ENCODE results near the gene GRPEL2. TPM values are rescaled to one million over a fixed set of nuclear protein-coding genes. Genes with fewer than 3 reads are reported as not detected.

Gene GRPEL2
- total and polyA plus RNA-seq, 2 experiments from 2014 or later = 20.2 to 62.2 TPM

DNA sequence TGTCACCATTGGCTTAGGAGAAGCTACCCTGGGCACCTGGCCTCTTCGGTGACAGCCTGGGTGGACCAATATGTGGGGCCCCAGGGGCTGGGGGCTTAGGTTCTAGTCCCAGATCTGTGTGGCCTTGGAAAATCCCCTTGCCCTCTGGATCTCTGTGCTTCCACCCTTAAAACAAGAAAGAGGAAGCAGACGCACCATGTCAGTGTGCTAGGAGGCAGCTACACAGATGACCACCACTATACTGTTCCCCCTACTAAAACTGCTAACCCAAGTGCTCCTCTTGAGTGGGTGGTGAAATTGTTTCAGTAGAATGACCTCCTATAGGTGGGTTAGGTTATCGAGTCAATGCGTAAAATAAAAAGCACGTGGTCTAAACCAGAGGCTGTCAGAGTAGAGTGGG lies 42.7 kb upstream of the GRPEL2 start (continued):
- TF ChIP-seq, protein P1, sequence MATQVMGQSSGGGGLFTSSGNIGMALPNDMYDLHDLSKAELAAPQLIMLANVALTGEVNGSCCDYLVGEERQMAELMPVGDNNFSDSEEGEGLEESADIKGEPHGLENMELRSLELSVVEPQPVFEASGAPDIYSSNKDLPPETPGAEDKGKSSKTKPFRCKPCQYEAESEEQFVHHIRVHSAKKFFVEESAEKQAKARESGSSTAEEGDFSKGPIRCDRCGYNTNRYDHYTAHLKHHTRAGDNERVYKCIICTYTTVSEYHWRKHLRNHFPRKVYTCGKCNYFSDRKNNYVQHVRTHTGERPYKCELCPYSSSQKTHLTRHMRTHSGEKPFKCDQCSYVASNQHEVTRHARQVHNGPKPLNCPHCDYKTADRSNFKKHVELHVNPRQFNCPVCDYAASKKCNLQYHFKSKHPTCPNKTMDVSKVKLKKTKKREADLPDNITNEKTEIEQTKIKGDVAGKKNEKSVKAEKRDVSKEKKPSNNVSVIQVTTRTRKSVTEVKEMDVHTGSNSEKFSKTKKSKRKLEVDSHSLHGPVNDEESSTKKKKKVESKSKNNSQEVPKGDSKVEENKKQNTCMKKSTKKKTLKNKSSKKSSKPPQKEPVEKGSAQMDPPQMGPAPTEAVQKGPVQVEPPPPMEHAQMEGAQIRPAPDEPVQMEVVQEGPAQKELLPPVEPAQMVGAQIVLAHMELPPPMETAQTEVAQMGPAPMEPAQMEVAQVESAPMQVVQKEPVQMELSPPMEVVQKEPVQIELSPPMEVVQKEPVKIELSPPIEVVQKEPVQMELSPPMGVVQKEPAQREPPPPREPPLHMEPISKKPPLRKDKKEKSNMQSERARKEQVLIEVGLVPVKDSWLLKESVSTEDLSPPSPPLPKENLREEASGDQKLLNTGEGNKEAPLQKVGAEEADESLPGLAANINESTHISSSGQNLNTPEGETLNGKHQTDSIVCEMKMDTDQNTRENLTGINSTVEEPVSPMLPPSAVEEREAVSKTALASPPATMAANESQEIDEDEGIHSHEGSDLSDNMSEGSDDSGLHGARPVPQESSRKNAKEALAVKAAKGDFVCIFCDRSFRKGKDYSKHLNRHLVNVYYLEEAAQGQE (IDR thresholded peaks at IDR 0.05; ENCODE audit: unreplicated experiment) = no peak

DNA sequence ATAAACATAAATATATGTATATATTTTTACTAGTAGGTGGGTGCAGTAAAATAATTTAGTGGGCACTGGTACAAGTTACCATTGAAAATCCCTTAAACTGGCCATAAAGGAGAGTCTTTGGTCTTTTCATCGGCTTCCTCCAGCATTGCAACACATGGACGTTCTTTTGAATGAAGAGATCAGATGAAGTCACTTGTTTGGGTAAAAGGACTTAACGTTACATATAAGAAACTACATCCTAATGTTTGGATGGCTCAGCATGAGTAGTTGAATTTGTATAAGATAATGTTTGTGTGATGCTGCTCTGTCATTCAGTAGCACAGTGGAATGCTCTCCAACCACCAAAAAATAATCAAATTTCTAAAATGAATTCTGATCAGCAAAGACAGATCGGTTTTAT lies 42.1 kb upstream of the GRPEL2 start:
- no peak overlapping the region for H3K27ac Mint-ChIP-seq
- no peak overlapping the region for H2AFZ ChIP-seq
- H4K20me1 ChIP-seq (replicated peaks; ENCODE audit: insufficient read depth) = no peaks in the 10 kb centered on the region
- H3K4me1 Mint-ChIP-seq = no peaks in the 10 kb centered on the region
- no peak for DNase-seq (ENCODE audit: low spot score)
- H3K36me3 ChIP-seq (ENCODE audit: insufficient read depth) = no peaks in the 10 kb centered on the region
- no peaks in the 10 kb centered on the region for H3K9me2 ChIP-seq (ENCODE audit: insufficient read depth)
- no peak overlapping the region for H3K4me3 Mint-ChIP-seq
- peaks cover 2% of the 10 kb centered on the region for H3K27me3 Mint-ChIP-seq (ENCODE audit: insufficient read depth, low read depth, poor library complexity)
- H3K27me3 ChIP-seq (ENCODE audit: insufficient read depth) = no peaks in the 10 kb centered on the region
- no peak for ATAC-seq
- H3K27ac ChIP-seq (ENCODE audit: low read depth) = no peak overlapping the region
- no peaks in the 10 kb centered on the region for H3K9me3 Mint-ChIP-seq
- no peak overlapping the region for H3K4me2 ChIP-seq
- no peaks in the 10 kb centered on the region for H3K4me1 ChIP-seq (ENCODE audit: insufficient read depth)
- no peaks in the 10 kb centered on the region for H3F3A ChIP-seq (replicated peaks; ENCODE audit: low read depth)
- no peaks in the 10 kb centered on the region for H3K79me2 ChIP-seq (replicated peaks; ENCODE audit: insufficient read depth)
- H3K36me3 Mint-ChIP-seq (ENCODE audit: low read depth) = no peaks in the 10 kb centered on the region
- no peak overlapping the region for H3K4me3 ChIP-seq
- TF ChIP-seq, protein P2, sequence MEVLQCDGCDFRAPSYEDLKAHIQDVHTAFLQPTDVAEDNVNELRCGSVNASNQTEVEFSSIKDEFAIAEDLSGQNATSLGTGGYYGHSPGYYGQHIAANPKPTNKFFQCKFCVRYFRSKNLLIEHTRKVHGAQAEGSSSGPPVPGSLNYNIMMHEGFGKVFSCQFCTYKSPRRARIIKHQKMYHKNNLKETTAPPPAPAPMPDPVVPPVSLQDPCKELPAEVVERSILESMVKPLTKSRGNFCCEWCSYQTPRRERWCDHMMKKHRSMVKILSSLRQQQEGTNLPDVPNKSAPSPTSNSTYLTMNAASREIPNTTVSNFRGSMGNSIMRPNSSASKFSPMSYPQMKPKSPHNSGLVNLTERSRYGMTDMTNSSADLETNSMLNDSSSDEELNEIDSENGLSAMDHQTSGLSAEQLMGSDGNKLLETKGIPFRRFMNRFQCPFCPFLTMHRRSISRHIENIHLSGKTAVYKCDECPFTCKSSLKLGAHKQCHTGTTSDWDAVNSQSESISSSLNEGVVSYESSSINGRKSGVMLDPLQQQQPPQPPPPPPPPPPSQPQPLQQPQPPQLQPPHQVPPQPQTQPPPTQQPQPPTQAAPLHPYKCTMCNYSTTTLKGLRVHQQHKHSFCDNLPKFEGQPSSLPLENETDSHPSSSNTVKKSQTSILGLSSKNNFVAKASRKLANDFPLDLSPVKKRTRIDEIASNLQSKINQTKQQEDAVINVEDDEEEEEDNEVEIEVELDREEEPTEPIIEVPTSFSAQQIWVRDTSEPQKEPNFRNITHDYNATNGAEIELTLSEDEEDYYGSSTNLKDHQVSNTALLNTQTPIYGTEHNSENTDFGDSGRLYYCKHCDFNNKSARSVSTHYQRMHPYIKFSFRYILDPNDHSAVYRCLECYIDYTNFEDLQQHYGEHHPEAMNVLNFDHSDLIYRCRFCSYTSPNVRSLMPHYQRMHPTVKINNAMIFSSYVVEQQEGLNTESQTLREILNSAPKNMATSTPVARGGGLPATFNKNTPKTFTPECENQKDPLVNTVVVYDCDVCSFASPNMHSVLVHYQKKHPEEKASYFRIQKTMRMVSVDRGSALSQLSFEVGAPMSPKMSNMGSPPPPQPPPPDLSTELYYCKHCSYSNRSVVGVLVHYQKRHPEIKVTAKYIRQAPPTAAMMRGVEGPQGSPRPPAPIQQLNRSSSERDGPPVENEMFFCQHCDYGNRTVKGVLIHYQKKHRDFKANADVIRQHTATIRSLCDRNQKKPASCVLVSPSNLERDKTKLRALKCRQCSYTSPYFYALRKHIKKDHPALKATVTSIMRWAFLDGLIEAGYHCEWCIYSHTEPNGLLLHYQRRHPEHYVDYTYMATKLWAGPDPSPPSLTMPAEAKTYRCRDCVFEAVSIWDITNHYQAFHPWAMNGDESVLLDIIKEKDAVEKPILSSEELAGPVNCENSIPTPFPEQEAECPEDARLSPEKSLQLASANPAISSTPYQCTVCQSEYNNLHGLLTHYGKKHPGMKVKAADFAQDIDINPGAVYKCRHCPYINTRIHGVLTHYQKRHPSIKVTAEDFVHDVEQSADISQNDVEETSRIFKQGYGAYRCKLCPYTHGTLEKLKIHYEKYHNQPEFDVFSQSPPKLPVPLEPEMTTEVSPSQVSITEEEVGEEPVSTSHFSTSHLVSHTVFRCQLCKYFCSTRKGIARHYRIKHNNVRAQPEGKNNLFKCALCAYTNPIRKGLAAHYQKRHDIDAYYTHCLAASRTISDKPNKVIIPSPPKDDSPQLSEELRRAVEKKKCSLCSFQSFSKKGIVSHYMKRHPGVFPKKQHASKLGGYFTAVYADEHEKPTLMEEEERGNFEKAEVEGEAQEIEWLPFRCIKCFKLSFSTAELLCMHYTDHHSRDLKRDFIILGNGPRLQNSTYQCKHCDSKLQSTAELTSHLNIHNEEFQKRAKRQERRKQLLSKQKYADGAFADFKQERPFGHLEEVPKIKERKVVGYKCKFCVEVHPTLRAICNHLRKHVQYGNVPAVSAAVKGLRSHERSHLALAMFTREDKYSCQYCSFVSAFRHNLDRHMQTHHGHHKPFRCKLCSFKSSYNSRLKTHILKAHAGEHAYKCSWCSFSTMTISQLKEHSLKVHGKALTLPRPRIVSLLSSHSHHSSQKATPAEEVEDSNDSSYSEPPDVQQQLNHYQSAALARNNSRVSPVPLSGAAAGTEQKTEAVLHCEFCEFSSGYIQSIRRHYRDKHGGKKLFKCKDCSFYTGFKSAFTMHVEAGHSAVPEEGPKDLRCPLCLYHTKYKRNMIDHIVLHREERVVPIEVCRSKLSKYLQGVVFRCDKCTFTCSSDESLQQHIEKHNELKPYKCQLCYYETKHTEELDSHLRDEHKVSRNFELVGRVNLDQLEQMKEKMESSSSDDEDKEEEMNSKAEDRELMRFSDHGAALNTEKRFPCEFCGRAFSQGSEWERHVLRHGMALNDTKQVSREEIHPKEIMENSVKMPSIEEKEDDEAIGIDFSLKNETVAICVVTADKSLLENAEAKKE (CRISPR knock-in tag; IDR thresholded peaks at IDR 0.05) = no peak
- TF ChIP-seq CREB1 (CRISPR knock-in tag; IDR thresholded peaks at IDR 0.05; ENCODE audit: low read depth) (no peak), POLR2AphosphoS5 (IDR thresholded peaks at IDR 0.05; ENCODE audit: low read depth) (no peak), EZH2phosphoT487 (IDR thresholded peaks at IDR 0.05; ENCODE audit: unreplicated experiment) (no peak), EZH2 (IDR thresholded peaks at IDR 0.05; ENCODE audit: low read depth, unreplicated experiment) (no peak), JUNB (IDR thresholded peaks at IDR 0.05; ENCODE audit: unreplicated experiment) (no peak), ZNF331 (CRISPR knock-in tag; IDR thresholded peaks at IDR 0.05; ENCODE audit: low read depth) (no peak)
- TF ChIP-seq, protein P3, sequence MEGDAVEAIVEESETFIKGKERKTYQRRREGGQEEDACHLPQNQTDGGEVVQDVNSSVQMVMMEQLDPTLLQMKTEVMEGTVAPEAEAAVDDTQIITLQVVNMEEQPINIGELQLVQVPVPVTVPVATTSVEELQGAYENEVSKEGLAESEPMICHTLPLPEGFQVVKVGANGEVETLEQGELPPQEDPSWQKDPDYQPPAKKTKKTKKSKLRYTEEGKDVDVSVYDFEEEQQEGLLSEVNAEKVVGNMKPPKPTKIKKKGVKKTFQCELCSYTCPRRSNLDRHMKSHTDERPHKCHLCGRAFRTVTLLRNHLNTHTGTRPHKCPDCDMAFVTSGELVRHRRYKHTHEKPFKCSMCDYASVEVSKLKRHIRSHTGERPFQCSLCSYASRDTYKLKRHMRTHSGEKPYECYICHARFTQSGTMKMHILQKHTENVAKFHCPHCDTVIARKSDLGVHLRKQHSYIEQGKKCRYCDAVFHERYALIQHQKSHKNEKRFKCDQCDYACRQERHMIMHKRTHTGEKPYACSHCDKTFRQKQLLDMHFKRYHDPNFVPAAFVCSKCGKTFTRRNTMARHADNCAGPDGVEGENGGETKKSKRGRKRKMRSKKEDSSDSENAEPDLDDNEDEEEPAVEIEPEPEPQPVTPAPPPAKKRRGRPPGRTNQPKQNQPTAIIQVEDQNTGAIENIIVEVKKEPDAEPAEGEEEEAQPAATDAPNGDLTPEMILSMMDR (conservative IDR thresholded peaks at IDR 0.05; ENCODE audit: low read depth in 2 of 2) = no peak
- TF ChIP-seq, protein P1 (IDR thresholded peaks at IDR 0.05; ENCODE audit: unreplicated experiment) = no peak
